Adrenal gland (tissue), 5 donors: ENCODE measurements around the gene MINDY4.

Experiments used
- POLR2A ChIP-seq, 2 donors: fragments of 450-650 bp; IDR thresholded peaks; one replicate each; pipeline ENCODE4 v1.6.1; 2017; ENCODE audit warnings: antibody characterized with exemption in 2 of 2, mild to moderate bottlenecking in 2 of 2, moderate library complexity in 1 of 2
- TF ChIP-seq, protein P1 (sequence below), 6 experiments: fragments of 450-650 bp in 4 of 6; fragments of 200-600 bp in 2 of 6; sonication (generic) in 1 of 6; IDR thresholded peaks; 1 replicate in 5 of 6; 2 replicates in 1 of 6; pipeline versions ENCODE4 v1.5.1 to v1.8.0; 2016 to 2021; ENCODE audit warnings: antibody characterized with exemption in 6 of 6, mild to moderate bottlenecking in 2 of 6, moderate library complexity in 1 of 6
- donor health status: DM: no; HTN: no; CAD: no.

DNA sequence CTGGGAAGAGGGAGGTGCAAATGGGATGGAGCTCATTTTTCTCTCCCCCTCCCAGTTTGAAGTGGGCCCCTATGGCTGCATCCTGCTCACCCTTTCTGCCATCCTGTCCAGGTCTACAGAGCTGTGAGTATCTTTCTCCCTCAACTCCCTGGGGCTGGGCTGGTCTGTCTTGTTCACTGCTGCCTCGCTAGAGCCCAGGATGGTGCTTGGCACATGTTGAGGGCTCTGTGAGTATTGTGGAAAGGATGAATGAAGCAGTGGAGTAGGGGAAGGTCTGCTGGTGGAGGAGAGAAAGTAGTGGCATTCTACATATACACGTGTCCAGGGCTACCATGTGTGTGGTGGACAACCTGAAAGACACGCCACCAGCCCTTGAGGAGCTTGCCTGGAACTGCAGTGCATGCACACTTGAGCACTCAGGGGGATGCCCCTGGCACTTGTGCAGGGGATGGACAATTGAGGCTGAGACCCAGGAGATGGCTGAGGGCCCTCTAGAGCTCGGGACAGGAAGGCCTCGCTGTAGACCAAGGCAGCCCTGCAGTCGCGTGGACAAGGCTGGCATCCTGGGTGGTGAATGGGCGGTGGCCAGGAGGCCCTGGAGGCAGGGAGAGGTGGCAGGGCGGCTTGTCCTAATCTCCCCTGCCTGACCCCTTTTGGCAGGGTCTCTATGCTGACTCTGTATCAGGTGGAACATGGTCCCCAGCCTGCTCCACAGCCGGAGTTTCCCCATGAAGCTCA is 88.2 kb downstream of the MINDY4 start:
- no peak for TF ChIP-seq POLR2A (IDR thresholded peaks at IDR 0.05)
- TF ChIP-seq, protein P1, sequence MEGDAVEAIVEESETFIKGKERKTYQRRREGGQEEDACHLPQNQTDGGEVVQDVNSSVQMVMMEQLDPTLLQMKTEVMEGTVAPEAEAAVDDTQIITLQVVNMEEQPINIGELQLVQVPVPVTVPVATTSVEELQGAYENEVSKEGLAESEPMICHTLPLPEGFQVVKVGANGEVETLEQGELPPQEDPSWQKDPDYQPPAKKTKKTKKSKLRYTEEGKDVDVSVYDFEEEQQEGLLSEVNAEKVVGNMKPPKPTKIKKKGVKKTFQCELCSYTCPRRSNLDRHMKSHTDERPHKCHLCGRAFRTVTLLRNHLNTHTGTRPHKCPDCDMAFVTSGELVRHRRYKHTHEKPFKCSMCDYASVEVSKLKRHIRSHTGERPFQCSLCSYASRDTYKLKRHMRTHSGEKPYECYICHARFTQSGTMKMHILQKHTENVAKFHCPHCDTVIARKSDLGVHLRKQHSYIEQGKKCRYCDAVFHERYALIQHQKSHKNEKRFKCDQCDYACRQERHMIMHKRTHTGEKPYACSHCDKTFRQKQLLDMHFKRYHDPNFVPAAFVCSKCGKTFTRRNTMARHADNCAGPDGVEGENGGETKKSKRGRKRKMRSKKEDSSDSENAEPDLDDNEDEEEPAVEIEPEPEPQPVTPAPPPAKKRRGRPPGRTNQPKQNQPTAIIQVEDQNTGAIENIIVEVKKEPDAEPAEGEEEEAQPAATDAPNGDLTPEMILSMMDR (IDR thresholded peaks at IDR 0.05): no peak
